Parathyroid adenoma (tissue), 2 donors: ENCODE data around the gene HOXB3.

Experiments
- H2AFZ ChIP-seq: fragments of 300-600 bp; sonication (generic); one replicate; pipeline ENCODE4 v1.7.0; 2017; ENCODE audit warnings: antibody characterized with exemption, mild to moderate bottlenecking
- H3K27ac ChIP-seq: fragments of 300-600 bp; sonication (generic); one replicate; pipeline ENCODE4 v1.7.0; 2017
- H3K27me3 ChIP-seq: fragments of 300-600 bp; sonication (generic); one replicate; pipeline ENCODE4 v1.7.0; 2017; ENCODE audit warnings: low read length; ENCODE audit not compliant: control insufficient read depth, insufficient read depth
- H3K36me3 ChIP-seq: fragments of 300-600 bp; sonication (generic); one replicate; pipeline ENCODE4 v1.7.0; 2017; ENCODE audit warnings: low read length; ENCODE audit not compliant: control insufficient read depth, insufficient read depth
- H3K4me1 ChIP-seq: fragments of 300-600 bp; sonication (generic); one replicate; pipeline ENCODE4 v1.7.0; 2017; ENCODE audit warnings: control low read depth
- H3K4me2 ChIP-seq: fragments of 300-600 bp; sonication (generic); one replicate; pipeline ENCODE4 v1.7.0; 2017; ENCODE audit warnings: low read length
- H3K4me3 ChIP-seq: fragments of 300-600 bp; sonication (generic); one replicate; pipeline ENCODE4 v1.7.0; 2017; ENCODE audit warnings: low read depth, low read length
- H3K79me2 ChIP-seq: fragments of 300-600 bp; sonication (generic); one replicate; pipeline ENCODE4 v1.7.0; 2017; ENCODE audit warnings: control low read depth
- H3K9ac ChIP-seq: fragments of 300-600 bp; sonication (generic); one replicate; pipeline ENCODE4 v1.7.0; 2017; ENCODE audit warnings: mild to moderate bottlenecking
- H3K9me3 ChIP-seq: fragments of 300-600 bp; sonication (generic); one replicate; pipeline ENCODE4 v1.7.0; 2017; ENCODE audit warnings: low read length; ENCODE audit not compliant: control insufficient read depth
- CTCF ChIP-seq: fragments of 300-600 bp; sonication (generic); IDR thresholded peaks from one replicate; pipeline ENCODE4 v1.7.0; 2017; ENCODE audit warnings: antibody characterized with exemption, mild to moderate bottlenecking
- donor health status: primary hyperparathyroidism.

HOXB3 gene

GRCh38 chr17:48604770-48605329, 14.8 kb upstream of the HOXB3 start, which contains the start of gene HOXB6:
HOXB6 (minus strand) TSS chr17:48604986; CDS start chr17:48598150, 6,836 bp downstream.
- no peaks in the 10 kb centered on the region for H3K79me2 ChIP-seq
- peak within 1 kb of the TSS; percentile 13 for H3K4me3 ChIP-seq
- H2AFZ ChIP-seq: no peak within 1 kb of the TSS
- no peaks in the 10 kb centered on the region for H3K36me3 ChIP-seq
- H3K9ac ChIP-seq: no peak within 1 kb of the TSS
- H3K9me3 ChIP-seq: no peaks in the 10 kb centered on the region
- peaks cover 43% of the 10 kb centered on the region for H3K27me3 ChIP-seq
- H3K27ac ChIP-seq: no peak within 1 kb of the TSS
- no peaks in the 10 kb centered on the region for H3K4me1 ChIP-seq
- peak within 1 kb of the TSS; percentile 13 for H3K4me2 ChIP-seq
- no peak for TF ChIP-seq CTCF

- Histone ChIP-seq H2AFZ (no peak overlapping the region), H3K4me3 (peak overlapping the region; percentile 13), H3K9me3 (no peaks in the 10 kb centered on the region), H3K27ac (no peak overlapping the region), H3K27me3 (peaks cover 37% of the 10 kb centered on the region), H3K9ac (no peak overlapping the region), H3K4me2 (no peak overlapping the region), H3K4me1 (no peaks in the 10 kb centered on the region), H3K36me3 (no peaks in the 10 kb centered on the region), H3K79me2 (no peaks in the 10 kb centered on the region)
- no peak for TF ChIP-seq CTCF
These were observed 14.1 kb upstream of the HOXB3 start for GRCh38 chr17:48603959-48604769.

- TF ChIP-seq CTCF: no peak
- Histone ChIP-seq H2AFZ (no peak overlapping the region), H3K27ac (no peak overlapping the region), H3K9ac (no peak overlapping the region), H3K4me1 (no peaks in the 10 kb centered on the region), H3K9me3 (no peaks in the 10 kb centered on the region), H3K27me3 (peaks cover 38% of the 10 kb centered on the region), H3K36me3 (no peaks in the 10 kb centered on the region), H3K4me2 (no peak overlapping the region), H3K79me2 (no peaks in the 10 kb centered on the region), H3K4me3 (no peak overlapping the region)
These were observed 11.7 kb upstream of the HOXB3 start for GRCh38 chr17:48601539-48602425.

GRCh38 chr17:48601207-48601538, 11.1 kb upstream of the HOXB3 start:
- Histone ChIP-seq H3K27ac (no peak overlapping the region), H3K4me3 (no peak overlapping the region), H3K79me2 (no peaks in the 10 kb centered on the region), H2AFZ (no peak overlapping the region), H3K4me1 (no peaks in the 10 kb centered on the region), H3K36me3 (no peaks in the 10 kb centered on the region), H3K27me3 (peaks cover 34% of the 10 kb centered on the region), H3K4me2 (no peak overlapping the region), H3K9ac (no peak overlapping the region), H3K9me3 (no peaks in the 10 kb centered on the region)
- TF ChIP-seq CTCF: no peak
